Activated CD4-positive, alpha-beta T cell treated with anti-CD3 and anti-CD28 coated beads for 36 hours (primary cell): ENCODE data around the gene PDS5A. TPM values are rescaled to one million over a fixed set of nuclear protein-coding genes. Genes with fewer than 3 reads are reported as not detected.
"Not testable (repeated sequence)": the region's sequence is repeated elsewhere in the genome, so short reads cannot be mapped to it uniquely, and the experiment has no call there.

Experiments
- ATAC-seq: fragments of 200-7000 bp; cut with Tn5 transposase; one replicate; pipeline ENCODE4 v1.10.0; 2021; ENCODE audit warnings: mild to moderate bottlenecking, moderate library complexity
- CTCF ChIA-PET: fragments of 350-600 bp; sonication (Branson Sonifier 250); formaldehyde crosslinking; loops from one replicate; lab custom pipeline; 2021; ENCODE audit warnings: antibody characterized with exemption; lab: Charles Lee
- POLR2A ChIA-PET: fragments of 350-600 bp; sonication (Branson Sonifier 250); formaldehyde crosslinking; loops from one replicate; lab custom pipeline; 2021; ENCODE audit warnings: antibody characterized with exemption, inconsistent platforms; lab: Charles Lee
- DNase-seq: peaks from one replicate; pipeline ENCODE4 v3.0.0-alpha.2; 2020
- H3K27ac Mint-ChIP-seq: one replicate; pipeline ENCODE4 v1.8.0; 2021; ENCODE audit warnings: mixed read lengths
- H3K27me3 Mint-ChIP-seq: one replicate; pipeline ENCODE4 v1.8.0; 2021; ENCODE audit warnings: mixed read lengths
- H3K36me3 Mint-ChIP-seq: one replicate; pipeline ENCODE4 v1.8.0; 2021; ENCODE audit warnings: low read depth, mixed read lengths
- H3K4me1 Mint-ChIP-seq: one replicate; pipeline ENCODE4 v1.8.0; 2021; ENCODE audit warnings: mixed read lengths
- H3K4me3 Mint-ChIP-seq: one replicate; pipeline ENCODE4 v1.8.0; 2021; ENCODE audit warnings: mild to moderate bottlenecking, moderate library complexity, mixed read lengths
- H3K9me3 Mint-ChIP-seq: one replicate; pipeline ENCODE4 v1.8.0; 2021; ENCODE audit warnings: low read depth, mixed read lengths
- intact Hi-C, 2 experiments: fragments of 100-400 bp; cut with DNase I in 1 of 2; cut with micrococcal nuclease in 1 of 2; formaldehyde crosslinking; loops; one replicate each; pipeline versions ENCODE4 v1.14.2 to v1.15.1; 2022 to 2024; cut with DNase I, micrococcal nuclease
- total RNA-seq, 2 experiments: library from RNA; stranded (reverse); gene quantifications; one replicate each; pipeline ENCODE4 v1.2.3, GENCODE V29; 2021

Gene PDS5A
- total RNA-seq, 2 experiments from 2014 or later: 98.5 to 102 TPM

DNA sequence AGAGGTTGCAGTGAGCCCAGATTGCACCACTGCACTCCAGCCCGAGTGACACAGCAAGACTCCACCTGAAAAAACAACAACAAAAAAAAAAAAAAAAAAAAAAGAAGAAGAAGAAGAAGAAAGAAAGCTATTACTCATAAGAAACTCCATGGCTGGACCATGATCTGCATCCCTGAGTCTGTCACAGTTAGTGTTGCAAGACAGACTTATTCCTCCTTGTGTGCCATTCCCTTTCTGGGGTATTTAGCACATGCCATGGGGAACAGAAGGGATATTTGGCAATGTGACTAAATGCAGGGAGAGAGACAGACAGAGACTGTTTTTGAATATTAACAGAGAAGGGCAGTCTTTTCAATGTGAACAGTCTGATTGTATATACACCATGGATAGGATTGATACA is 16.7 kb upstream of the PDS5A start:
- ATAC-seq (no peak), DNase-seq (no peak)
- intact Hi-C loops: no loop called here
- no peaks in the 10 kb centered on the region for H3K4me1 Mint-ChIP-seq
- no peaks in the 10 kb centered on the region for H3K27me3 Mint-ChIP-seq
- POLR2A ChIA-PET: no interaction called here
- CTCF ChIA-PET: interaction anchor here (0.8 kb wide), 1 partner anchor 58 kb away, joined by 3 read pairs; no protein-coding TSS in a partner anchor
- H3K36me3 Mint-ChIP-seq: no peaks in the 10 kb centered on the region
- no peaks in the 10 kb centered on the region for H3K9me3 Mint-ChIP-seq
- no peak overlapping the region for H3K4me3 Mint-ChIP-seq
- no peak overlapping the region for H3K27ac Mint-ChIP-seq

- H3K27ac Mint-ChIP-seq, POLR2A ChIA-PET, H3K4me3 Mint-ChIP-seq, intact Hi-C loops, CTCF ChIA-PET, H3K4me1 Mint-ChIP-seq, H3K27me3 Mint-ChIP-seq, H3K9me3 Mint-ChIP-seq, DNase-seq, ATAC-seq, H3K36me3 Mint-ChIP-seq: not testable (repeated sequence)
These were observed 11.7 kb upstream of the PDS5A start for GRCh38 chr4:39989381-39989780.

GRCh38 chr4:39987485-39987884 is 9.8 kb upstream of the PDS5A start:
- Mint-ChIP-seq H3K4me1 (no peaks in the 10 kb centered on the region), H3K27ac (no peak overlapping the region), H3K27me3 (no peaks in the 10 kb centered on the region), H3K4me3 (no peak overlapping the region), H3K36me3 (no peaks in the 10 kb centered on the region), H3K9me3 (no peaks in the 10 kb centered on the region)
- DNase-seq (no peak), ATAC-seq (no peak)
- POLR2A ChIA-PET: no interaction called here
- CTCF ChIA-PET: interaction anchor here (0.9 kb wide), 1 partner anchor 292 kb away, joined by 4 read pairs; no protein-coding TSS in a partner anchor
- intact Hi-C loops: no loop called here

DNA sequence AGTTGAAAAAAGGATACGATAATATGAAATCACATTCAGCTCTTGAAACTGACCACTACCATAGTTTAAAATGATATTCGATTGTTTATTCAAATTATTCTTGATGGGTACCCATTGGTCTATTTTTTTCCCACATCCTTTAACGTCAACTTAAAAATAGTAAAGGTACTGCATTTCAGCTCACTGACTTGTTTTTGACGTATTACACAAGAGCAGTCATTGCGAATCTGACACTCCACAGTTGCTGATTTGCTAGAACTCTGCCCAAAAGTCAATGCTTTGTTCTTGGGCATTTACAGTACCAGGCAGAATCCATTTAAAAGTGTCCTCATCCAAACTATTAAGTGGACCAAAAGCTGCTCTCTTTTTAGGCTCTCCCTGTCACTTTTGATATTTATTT is 1.2 kb upstream of the PDS5A start:
- H3K27ac Mint-ChIP-seq: peak overlapping the region; percentile 69
- peak overlapping the region; percentile 35 for H3K4me3 Mint-ChIP-seq
- H3K36me3 Mint-ChIP-seq: peaks cover 20% of the 10 kb centered on the region
- DNase-seq (no peak), ATAC-seq (no peak)
- H3K4me1 Mint-ChIP-seq: peaks cover 27% of the 10 kb centered on the region
- intact Hi-C loops: loop anchor here (1.0 to 10.0 kb wide), 5 partner anchors 46 to 346 kb away; no protein-coding TSS in a partner anchor
- POLR2A ChIA-PET: no interaction called here
- CTCF ChIA-PET: interaction anchor here (0.6 to 1.6 kb wide), 12 partner anchors 19 to 797 kb away, joined by 3 to 6 read pairs (median 4); no protein-coding TSS in a partner anchor
- H3K9me3 Mint-ChIP-seq: no peaks in the 10 kb centered on the region
- no peaks in the 10 kb centered on the region for H3K27me3 Mint-ChIP-seq

DNA sequence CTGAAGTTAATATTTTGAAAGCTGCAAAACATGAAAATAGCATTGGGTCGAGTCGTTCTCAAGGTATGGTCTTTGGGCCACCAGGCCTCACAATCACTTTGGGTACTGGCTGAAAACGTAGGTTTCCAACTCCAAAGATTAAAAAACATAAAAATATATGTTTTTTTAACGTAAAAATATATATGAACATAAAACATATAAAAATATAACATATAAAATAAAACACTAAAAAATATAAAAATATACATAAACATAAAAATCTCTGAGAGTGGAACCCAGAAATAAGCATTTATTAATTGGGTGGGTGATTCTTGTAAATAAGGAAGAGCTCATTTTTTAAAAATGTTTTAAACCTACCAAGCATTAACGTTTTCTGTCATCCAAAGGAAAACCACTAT is 666 bp upstream of the PDS5A start:
- peak overlapping the region; percentile 98 for H3K27ac Mint-ChIP-seq
- CTCF ChIA-PET: interaction anchor here (0.6 to 1.6 kb wide), 18 partner anchors 18 to 797 kb away, joined by 3 to 6 read pairs (median 4); no protein-coding TSS in a partner anchor
- intact Hi-C loops: loop anchor here (1.0 to 10.0 kb wide), 5 partner anchors 45 to 346 kb away; no protein-coding TSS in a partner anchor
- peaks cover 32% of the 10 kb centered on the region for H3K4me1 Mint-ChIP-seq
- H3K36me3 Mint-ChIP-seq: peaks cover 24% of the 10 kb centered on the region
- no peaks in the 10 kb centered on the region for H3K9me3 Mint-ChIP-seq
- POLR2A ChIA-PET: interaction anchor here (0.5 to 1.0 kb wide), 2 partner anchors 77 to 78 kb away, joined by 3 to 4 read pairs; partner anchors contain the start of gene N4BP2
- peak overlapping the region; percentile 80 for H3K4me3 Mint-ChIP-seq
- no peak for ATAC-seq
- no peaks in the 10 kb centered on the region for H3K27me3 Mint-ChIP-seq
- DNase-seq: no peak

- peak overlapping the region; percentile 80 for H3K4me3 Mint-ChIP-seq
- H3K27me3 Mint-ChIP-seq: no peaks in the 10 kb centered on the region
- peaks cover 38% of the 10 kb centered on the region for H3K4me1 Mint-ChIP-seq
- peak; percentile 68 for DNase-seq
- ATAC-seq: peak; percentile 17
- H3K9me3 Mint-ChIP-seq: no peaks in the 10 kb centered on the region
- H3K36me3 Mint-ChIP-seq: peaks cover 29% of the 10 kb centered on the region
- H3K27ac Mint-ChIP-seq: peak overlapping the region; percentile 81
- intact Hi-C loops: loop anchor here (1.0 to 10.0 kb wide), 17 partner anchors 45 to 610 kb away; partner anchors contain the start of genes N4BP2 (in 2 of the 2), UGDH (in 2 of the 2), LIAS (in 1 of the 2) and RFC1 (in 1 of the 2)
- CTCF ChIA-PET: no interaction called here
- POLR2A ChIA-PET: no interaction called here
These were observed 694 bp downstream of the PDS5A start for GRCh38 chr4:39976945-39977488.

- Mint-ChIP-seq H3K4me3 (peak overlapping the region; percentile 80), H3K27me3 (no peaks in the 10 kb centered on the region), H3K9me3 (no peaks in the 10 kb centered on the region)
These were observed 1.4 kb downstream of the PDS5A start for GRCh38 chr4:39976141-39976944.

DNA sequence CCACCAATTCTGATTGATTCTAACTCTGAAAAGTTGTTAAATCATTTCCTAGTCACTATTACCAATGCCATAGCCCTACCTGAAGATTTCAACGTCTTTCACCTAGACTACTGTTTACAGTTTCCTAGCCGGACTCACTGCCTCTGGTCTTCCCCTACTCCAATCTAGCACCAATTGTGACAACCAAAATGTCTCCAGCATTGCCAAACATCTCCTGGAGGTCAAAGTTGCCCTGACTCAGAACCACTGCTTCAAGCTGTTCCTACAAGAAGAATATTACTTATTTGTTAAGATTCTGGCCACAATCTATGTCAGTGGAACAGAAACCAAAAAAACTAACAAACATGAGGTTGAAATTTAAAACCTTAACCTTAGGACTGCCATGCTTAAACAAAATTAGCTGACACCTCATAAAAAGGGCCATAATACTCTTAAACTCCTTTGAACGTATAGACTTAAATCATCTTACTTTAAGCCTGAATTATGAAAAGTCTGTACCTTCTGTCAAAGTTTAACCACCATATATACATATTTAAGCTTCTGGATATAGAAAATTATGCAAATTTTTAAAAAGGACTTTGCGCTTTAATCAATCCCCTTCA is 2.1 kb downstream of the PDS5A start:
- ATAC-seq (no peak), DNase-seq (no peak)
- Mint-ChIP-seq H3K36me3 (peaks cover 36% of the 10 kb centered on the region), H3K27ac (peak overlapping the region; percentile 81), H3K4me1 (peaks cover 46% of the 10 kb centered on the region), H3K4me3 (peak overlapping the region; percentile 80), H3K27me3 (no peaks in the 10 kb centered on the region), H3K9me3 (no peaks in the 10 kb centered on the region)
- POLR2A ChIA-PET: interaction anchor here (0.5 to 0.6 kb wide), 2 partner anchors 39 to 278 kb away, joined by 3 to 4 read pairs; partner anchors contain the start of gene UBE2K
- intact Hi-C loops: loop anchor here (1.0 to 10.0 kb wide), 12 partner anchors 43 to 609 kb away; partner anchors contain the start of genes UGDH (in 2 of the 2), N4BP2 (in 1 of the 2), RFC1 (in 1 of the 2) and SMIM14 (in 1 of the 2)
- CTCF ChIA-PET: interaction anchor here (0.6 to 2.9 kb wide), 16 partner anchors 11 to 1195 kb away, joined by 3 to 10 read pairs (median 3); no protein-coding TSS in a partner anchor

More at GRCh38 chr4:39976141-39976944, 1.4 kb downstream of the PDS5A start:
- ChIA-PET POLR2A (no interaction called here), CTCF (interaction anchor here (0.6 to 2.4 kb wide), 10 partner anchors 15 to 1196 kb away, joined by 3 to 7 read pairs (median 3); no protein-coding TSS in a partner anchor)
- peak; percentile 27 for ATAC-seq
- Mint-ChIP-seq H3K36me3 (peaks cover 30% of the 10 kb centered on the region), H3K4me1 (peaks cover 39% of the 10 kb centered on the region), H3K27ac (peak overlapping the region; percentile 81)
- peak; percentile 82 for DNase-seq
- intact Hi-C loops: loop anchor here (1.0 to 10.0 kb wide), 12 partner anchors 44 to 610 kb away; partner anchors contain the start of genes UGDH (in 2 of the 2), N4BP2 (in 1 of the 2), RFC1 (in 1 of the 2) and SMIM14 (in 1 of the 2)

- Mint-ChIP-seq H3K27ac (peak overlapping the region; percentile 72), H3K4me1 (peaks cover 55% of the 10 kb centered on the region), H3K36me3 (peaks cover 51% of the 10 kb centered on the region)
- not testable (repeated sequence) for H3K4me3 Mint-ChIP-seq, DNase-seq, H3K27me3 Mint-ChIP-seq, H3K9me3 Mint-ChIP-seq, ATAC-seq
- intact Hi-C loops: loop anchor here in 1 of 2 experiments (10.0 kb wide), 1 partner anchor 68 kb away; no protein-coding TSS in a partner anchor
- ChIA-PET POLR2A (interaction anchor here (1.1 kb wide), 1 partner anchor 9 kb away, joined by 3 read pairs; no protein-coding TSS in a partner anchor), CTCF (interaction anchor here (2.9 kb wide), 1 partner anchor 8 kb away, joined by 10 read pairs; no protein-coding TSS in a partner anchor)
These were observed 4.7 kb downstream of the PDS5A start for GRCh38 chr4:39973052-39973451.
